HepG2 (cell line): ENCODE results near the gene CYBRD1. TPM values are rescaled to one million over a fixed set of nuclear protein-coding genes. Genes with fewer than 3 reads are reported as not detected.

Experiments
- ATAC-seq: fragments of 200-7000 bp; cut with Tn5 transposase; 3 replicates; pipeline ENCODE4 v1.9.1; 2020; ENCODE audit warnings: mild to moderate bottlenecking, moderate library complexity
- BruUV-seq: library from RNA; stranded (reverse); fragments of 400-500 nt; replicated peaks from 2 replicates; lab custom pipeline; 2021; lab: Mats Ljungman, UMichigan
- CTCF ChIA-PET: fragments of 300-600 bp; formaldehyde crosslinking; extraction: SDS; loops from one replicate; lab custom pipeline; 2021; ENCODE audit warnings: low total read pairs, inconsistent platforms, low intra/inter-chr PET ratio; lab: Yijun Ruan, JAX
- POLR2A ChIA-PET: fragments of 350-600 bp; sonication (Branson Sonifier 250); formaldehyde crosslinking; loops from one replicate; lab custom pipeline; 2020; ENCODE audit warnings: antibody characterized with exemption, inconsistent platforms; lab: Yijun Ruan, JAX
- DNase-seq: peaks from one replicate; pipeline ENCODE4 v3.0.0-alpha.2; 2015; ENCODE audit warnings: low spot score
- FAIRE-seq: peaks from 3 replicates; lab custom pipeline; 2011; peaks lifted over from hg19 to GRCh38; lab: Jason Lieb, UNC
- H2AFZ ChIP-seq: one replicate; pipeline ENCODE4 v1.6.1; 2011; ENCODE audit warnings: low read length, inconsistent platforms
- H3K27ac ChIP-seq: fragments of 300-600 bp; 3 replicates; pipeline ENCODE4 v1.8.0; 2011; ENCODE audit warnings: mixed run types, mild to moderate bottlenecking, mixed read lengths, low read length, inconsistent platforms; ENCODE audit not compliant: insufficient read depth; ENCODE audit errors: extremely low read length
- H3K27me3 ChIP-seq, 2 experiments: fragments of 200-600 bp in 1 of 2; 2 replicates in 1 of 2; 3 replicates in 1 of 2; pipeline versions ENCODE4 v1.6.0 to v1.8.0; 2011; ENCODE audit warnings: low read length in 2 of 2, mild to moderate bottlenecking in 2 of 2, moderate library complexity in 2 of 2, inconsistent platforms in 1 of 2; ENCODE audit not compliant: insufficient read depth in 2 of 2, control insufficient read depth in 1 of 2
- H3K36me3 ChIP-seq, 2 experiments: fragments of 200-600 bp in 1 of 2; replicated peaks in 1 of 2; 2 replicates in 1 of 2; 3 replicates in 1 of 2; pipeline versions ENCODE4 v1.5.1 to v1.8.0; 2011; ENCODE audit warnings: low read length in 2 of 2, inconsistent platforms in 1 of 2; ENCODE audit not compliant: insufficient read depth in 2 of 2, control insufficient read depth in 1 of 2
- H3K4me1 ChIP-seq: 2 replicates; pipeline ENCODE4 v1.5.1; 2012; ENCODE audit warnings: low read length, inconsistent platforms; ENCODE audit not compliant: insufficient read depth
- H3K4me2 ChIP-seq: 2 replicates; pipeline ENCODE4 v1.6.0; 2011; ENCODE audit warnings: low read depth, low read length, inconsistent platforms
- H3K4me3 ChIP-seq, 3 experiments: fragments of 200-600 bp in 1 of 3; sonication (generic), shearing (Covaris generic) in 1 of 3; replicated peaks in 1 of 3; 2 replicates each; pipeline ENCODE4 v1.5.1; 2011 to 2016; ENCODE audit warnings: low read length in 3 of 3, inconsistent platforms in 2 of 3, low read depth in 2 of 3, mild to moderate bottlenecking in 2 of 3, control low read depth in 1 of 3, mixed read lengths in 1 of 3; ENCODE audit not compliant: insufficient read depth in 1 of 3
- H3K79me2 ChIP-seq: one replicate; pipeline ENCODE4 v1.6.1; 2011; ENCODE audit warnings: low read length, inconsistent platforms; ENCODE audit not compliant: insufficient read depth
- H3K9ac ChIP-seq: 2 replicates; pipeline ENCODE4 v1.6.0; 2011; ENCODE audit warnings: mild to moderate bottlenecking, low read depth, low read length, inconsistent platforms; ENCODE audit not compliant: insufficient read depth
- H3K9me3 ChIP-seq: 2 replicates; pipeline ENCODE4 v1.5.1; 2012; ENCODE audit warnings: mild to moderate bottlenecking, low read length
- H4K20me1 ChIP-seq: 2 replicates; pipeline ENCODE4 v1.6.0; 2011; ENCODE audit warnings: inconsistent platforms, mild to moderate bottlenecking, low read length, moderate library complexity; ENCODE audit not compliant: insufficient read depth
- ARID2 ChIP-seq: sonication (generic); formaldehyde crosslinking; IDR thresholded peaks from 2 replicates; pipeline ENCODE4 v1.8.1; 2022; ENCODE audit warnings: mild to moderate bottlenecking, missing genetic modification reagents, borderline replicate concordance
- CREB3 ChIP-seq: sonication (generic); formaldehyde crosslinking; IDR thresholded peaks from 2 replicates; pipeline ENCODE4 v1.5.0; 2020; ENCODE audit warnings: missing genetic modification reagents
- DPF2 ChIP-seq: sonication (generic); formaldehyde crosslinking; IDR thresholded peaks from 2 replicates; pipeline ENCODE4 v1.4.0; 2020; ENCODE audit warnings: mild to moderate bottlenecking, low read depth, missing genetic modification reagents, borderline replicate concordance
- KLF13 ChIP-seq: sonication (generic); formaldehyde crosslinking; IDR thresholded peaks from 2 replicates; pipeline ENCODE4 v1.4.0; 2020; ENCODE audit warnings: mild to moderate bottlenecking, missing genetic modification reagents
- MED1 ChIP-seq: sonication (generic); formaldehyde crosslinking; IDR thresholded peaks from 2 replicates; pipeline ENCODE4 v1.4.0; 2020; ENCODE audit warnings: missing genetic modification reagents
- NFKBIZ ChIP-seq: IDR thresholded peaks from 2 replicates; pipeline ENCODE4 v1.6.1; 2018; ENCODE audit warnings: missing genetic modification reagents, missing compliant biosample characterization
- SP140L ChIP-seq: sonication (generic); formaldehyde crosslinking; IDR thresholded peaks from 2 replicates; pipeline ENCODE4 v1.4.0; 2020; ENCODE audit warnings: missing genetic modification reagents, borderline replicate concordance
- THAP7 ChIP-seq: sonication (generic); formaldehyde crosslinking; IDR thresholded peaks from 2 replicates; pipeline ENCODE4 v1.8.1; 2023; ENCODE audit warnings: mild to moderate bottlenecking, missing genetic modification reagents
- ZNF564 ChIP-seq: sonication (generic); formaldehyde crosslinking; IDR thresholded peaks from 2 replicates; pipeline ENCODE4 v1.8.1; 2023; ENCODE audit warnings: mild to moderate bottlenecking, missing genetic modification reagents
- ZNF577 ChIP-seq: sonication (generic); formaldehyde crosslinking; IDR thresholded peaks from 2 replicates; pipeline ENCODE4 v1.4.0; 2020; ENCODE audit warnings: mild to moderate bottlenecking, low read depth, missing genetic modification reagents, borderline replicate concordance
- ZNF776 ChIP-seq: sonication (generic); formaldehyde crosslinking; IDR thresholded peaks from 2 replicates; pipeline ENCODE4 v1.4.0; 2020; ENCODE audit warnings: mild to moderate bottlenecking, missing genetic modification reagents
- ZNF784 ChIP-seq: sonication (generic); formaldehyde crosslinking; IDR thresholded peaks from 2 replicates; pipeline ENCODE4 v1.5.1; 2020; ENCODE audit warnings: missing genetic modification reagents, mild to moderate bottlenecking, borderline replicate concordance
- WGBS: methylation state at CpG from one replicate; pipeline ENCODE4 v1.1.6; 2017; ENCODE audit warnings: low lambda C conversion rate; 5-methylcytosine and 5-hydroxymethylcytosine counted together
- in situ Hi-C: cut with HindIII; loops from 2 replicates; pipeline ENCODE4 v1.10.0; 2017; ENCODE audit warnings: low pct_unique_long_range_greater_than_20kb; ENCODE audit not compliant: extremely low pct_ligation_motif_present
- intact Hi-C: fragments of 100-400 bp; cut with micrococcal nuclease; formaldehyde crosslinking; loops from one replicate; pipeline ENCODE4 v1.10.0; 2022; ENCODE audit not compliant: unreplicated experiment
- polyA plus RNA-seq, 8 experiments: library from polyadenylated mRNA; depleted of rRNA in 3 of 8; stranded (reverse) in 7 of 8; unstranded in 1 of 8; fragments of >200 nt; fragmentation: Illumina TruSeq in 4 of 8; extraction: Trizol in 4 of 8; gene quantifications; 2 replicates each; pipeline versions ENCODE4 v1.2.1 to v1.2.3, GENCODE V29; 2011 to 2016; ENCODE audit warnings: low read depth in 4 of 8, missing spikeins in 1 of 8, mixed read lengths in 1 of 8; ENCODE audit not compliant: insufficient read depth in 1 of 8
- total RNA-seq, 5 experiments: library from RNA; depleted of rRNA; stranded (reverse); fragments of >200 nt; fragmentation: Illumina TruSeq; extraction: Trizol; gene quantifications; 2 replicates each; pipeline ENCODE4 v1.2.3, GENCODE V29; 2016; ENCODE audit warnings: low read depth in 1 of 5

The CYBRD1 gene
- total and polyA plus RNA-seq, 2 of the 13 experiments (the other 11 are each of a cell fraction or from before 2014, with no cell fraction given): 0.13 to 0.42 TPM

- TF ChIP-seq ZNF784 (CRISPR knock-in tag) (no peak), DPF2 (CRISPR knock-in tag) (no peak), ARID2 (no peak), KLF13 (CRISPR knock-in tag) (no peak), NFKBIZ (CRISPR knock-in tag) (no peak), MED1 (no peak), THAP7 (CRISPR knock-in tag) (no peak)
- TF ChIP-seq, all 625 proteins: peak for 0
Measured at GRCh38 chr2:171479154-171479814, 43.0 kb upstream of the CYBRD1 start (continued).

- no peak overlapping the region for H2AFZ ChIP-seq
- no peak for TF ChIP-seq ZNF577 (CRISPR knock-in tag)
- TF ChIP-seq ZNF776 (CRISPR knock-in tag): no peak
- no peak for TF ChIP-seq ZNF564
- TF ChIP-seq CREB3: no peak
- no peak for TF ChIP-seq SP140L (CRISPR knock-in tag)
- no peak overlapping the region for H3K27ac ChIP-seq
- H3K27me3 ChIP-seq: no peaks in the 10 kb centered on the region
- BruUV-seq: no TSS peak
- DNase-seq (no peak), ATAC-seq (no peak), FAIRE-seq (no peak)
- CTCF ChIA-PET: no interaction called here
- peaks cover 5 to 41% of the 10 kb centered on the region in 2 experiments; a peak in 3 of 5 replicates for H3K36me3 ChIP-seq
- H3K4me3 ChIP-seq: no peak overlapping the region
- H3K4me1 ChIP-seq: peaks cover 7% of the 10 kb centered on the region; the same call in 1 of the 2 replicates
- no peaks in the 10 kb centered on the region for H4K20me1 ChIP-seq
- H3K9ac ChIP-seq: no peak overlapping the region
- POLR2A ChIA-PET: no interaction called here
- intact Hi-C loops (no loop called here), in situ Hi-C loops (no loop called here)
- WGBS: 100% methylated on average over 1 of the region's 1 CpG
- no peaks in the 10 kb centered on the region for H3K9me3 ChIP-seq
- H3K79me2 ChIP-seq: no peaks in the 10 kb centered on the region
- no peak overlapping the region for H3K4me2 ChIP-seq
Measured at GRCh38 chr2:171480908-171481307, 41.4 kb upstream of the CYBRD1 start.
